Liver (tissue), 9 donors: ENCODE data around the gene CMIP. TPM values are rescaled to one million over a fixed set of nuclear protein-coding genes. Genes with fewer than 3 reads are reported as not detected.

Source experiments
- DNase-seq: peaks from one replicate; pipeline ENCODE4 v3.0.0-alpha.2; 2017; ENCODE audit warnings: low spot score
- H3K27ac ChIP-seq, 2 donors: one replicate each; pipeline ENCODE4 v1.7.0; 2013; ENCODE audit warnings: inconsistent platforms in 2 of 2, low read length in 2 of 2, control low read depth in 1 of 2, low read depth in 1 of 2, mild to moderate bottlenecking in 1 of 2
- H3K27me3 ChIP-seq, 4 donors: one replicate each; pipeline versions ENCODE4 v1.6.1 to v1.7.0; 2013; ENCODE audit warnings: low read length in 3 of 4, inconsistent platforms in 1 of 4, mild to moderate bottlenecking in 1 of 4, moderate library complexity in 1 of 4; ENCODE audit not compliant: control insufficient read depth in 4 of 4, insufficient read depth in 4 of 4
- H3K36me3 ChIP-seq, 4 donors: one replicate each; pipeline versions ENCODE4 v1.6.1 to v1.7.0; 2013; ENCODE audit warnings: low read length in 3 of 4, mild to moderate bottlenecking in 3 of 4, low read depth in 1 of 4, moderate library complexity in 1 of 4; ENCODE audit not compliant: control insufficient read depth in 4 of 4, insufficient read depth in 3 of 4
- H3K4me1 ChIP-seq, 4 donors: one replicate each; pipeline versions ENCODE4 v1.6.1 to v1.7.0; 2013; ENCODE audit warnings: low read length in 3 of 4, mild to moderate bottlenecking in 3 of 4, moderate library complexity in 1 of 4; ENCODE audit not compliant: control insufficient read depth in 4 of 4, insufficient read depth in 4 of 4
- H3K4me3 ChIP-seq, 3 donors: one replicate each; pipeline versions ENCODE4 v1.6.1 to v1.7.0; 2013; ENCODE audit warnings: low read length in 3 of 3, control low read depth in 1 of 3, low read depth in 1 of 3, mild to moderate bottlenecking in 1 of 3
- H3K9ac ChIP-seq, 2 donors: one replicate each; pipeline ENCODE4 v1.7.0; 2013; ENCODE audit warnings: low read length in 2 of 2, mild to moderate bottlenecking in 2 of 2, moderate library complexity in 2 of 2, control low read depth in 1 of 2, low read depth in 1 of 2
- H3K9me3 ChIP-seq, 4 donors: one replicate each; pipeline versions ENCODE4 v1.6.1 to v1.7.0; 2013; ENCODE audit warnings: low read length in 3 of 4; ENCODE audit not compliant: control insufficient read depth in 4 of 4
- CTCF ChIP-seq: fragments of 150-350 bp; IDR thresholded peaks from 2 replicates; pipeline ENCODE4 v1.5.1; 2017; ENCODE audit warnings: improper control_type of control experiment, low read depth, low read length; ENCODE audit not compliant: missing input control
- EGR1 ChIP-seq, 2 donors: IDR thresholded peaks; 2 replicates each; pipeline ENCODE4 v1.6.1; 2016 to 2018; ENCODE audit warnings: antibody characterized with exemption in 2 of 2, low read depth in 2 of 2
- FOXA1 ChIP-seq: IDR thresholded peaks from 2 replicates; pipeline ENCODE4 v1.6.1; 2016; ENCODE audit warnings: antibody characterized with exemption
- FOXA2 ChIP-seq: IDR thresholded peaks from 2 replicates; pipeline ENCODE4 v1.6.1; 2016; ENCODE audit warnings: antibody characterized with exemption
- GABPA ChIP-seq, 2 donors: IDR thresholded peaks in 1 of 2; conservative IDR thresholded peaks in 1 of 2; 2 replicates each; pipeline ENCODE4 v1.6.1; 2016; ENCODE audit warnings: antibody characterized with exemption in 2 of 2, mild to moderate bottlenecking in 1 of 2, moderate library complexity in 1 of 2
- HNF4A ChIP-seq, 2 donors: conservative IDR thresholded peaks; 2 replicates each; pipeline ENCODE4 v1.6.1; 2016; ENCODE audit warnings: antibody characterized with exemption in 2 of 2, mild to moderate bottlenecking in 2 of 2
- HNF4G ChIP-seq: IDR thresholded peaks from 2 replicates; pipeline ENCODE4 v1.6.1; 2016; ENCODE audit warnings: antibody characterized with exemption
- JUND ChIP-seq, 2 donors: IDR thresholded peaks; 2 replicates each; pipeline ENCODE4 v1.6.1; 2016; ENCODE audit warnings: antibody characterized with exemption in 2 of 2
- MAX ChIP-seq: IDR thresholded peaks from 2 replicates; pipeline ENCODE4 v1.6.1; 2016; ENCODE audit warnings: antibody characterized with exemption
- NR2F2 ChIP-seq: IDR thresholded peaks from 2 replicates; pipeline ENCODE4 v1.6.1; 2016; ENCODE audit warnings: antibody characterized with exemption
- RAD21 ChIP-seq, 2 donors: IDR thresholded peaks; 2 replicates each; pipeline ENCODE4 v1.6.1; 2016; ENCODE audit warnings: antibody characterized with exemption in 2 of 2, mild to moderate bottlenecking in 2 of 2
- SP1 ChIP-seq: IDR thresholded peaks from 2 replicates; pipeline ENCODE4 v1.6.1; 2018; ENCODE audit warnings: antibody characterized with exemption, mild to moderate bottlenecking
- YY1 ChIP-seq: IDR thresholded peaks from 2 replicates; pipeline ENCODE4 v1.6.1; 2016; ENCODE audit warnings: antibody characterized with exemption, mild to moderate bottlenecking
- WGBS: extraction: QIAGEN DNeasy Blood & Tissue Kit; methylation state at CpG from one replicate; pipeline ENCODE4 v1.1.7; 2013; 5-methylcytosine and 5-hydroxymethylcytosine counted together
- polyA plus RNA-seq, 2 donors: library from polyadenylated mRNA; stranded (reverse) in 1 of 2; unstranded in 1 of 2; fragments of 200-250 nt in 1 of 2; fragments of >200 nt in 1 of 2; fragmentation: Nextera tagmentation in 1 of 2; extraction: Ambion mirVana in 1 of 2; gene quantifications; one replicate each; pipeline versions ENCODE4 v1.2.1 to v1.2.3, GENCODE V29; 2013 to 2015
- total RNA-seq, 2 donors: library from RNA; depleted of rRNA; stranded (reverse); fragments of >200 nt; gene quantifications; one replicate each; pipeline ENCODE4 v1.2.3, GENCODE V29; 2014
- TF ChIP-seq, protein P1 (sequence below): IDR thresholded peaks from 2 replicates; pipeline ENCODE4 v1.6.1; 2016; ENCODE audit warnings: antibody characterized with exemption
- TF ChIP-seq, protein P2 (sequence below): IDR thresholded peaks from 2 replicates; pipeline ENCODE4 v1.6.1; 2016; ENCODE audit warnings: antibody characterized with exemption
- TF ChIP-seq, protein P3 (sequence below): IDR thresholded peaks from 2 replicates; pipeline ENCODE4 v1.6.1; 2016; ENCODE audit warnings: antibody characterized with exemption, mild to moderate bottlenecking
- donor health status: healthy.
- donor health status: healthy.
- donor health status: healthy.
- donor health status: healthy.
- donor health status: healthy.

Gene CMIP
- total and polyA plus RNA-seq, 4 donors: 1.7 to 15.6 (median 10.1) TPM

- no peaks in the 10 kb centered on the region for H3K27me3 ChIP-seq
- no peak for DNase-seq
- H3K36me3 ChIP-seq: no peaks in the 10 kb centered on the region
- H3K9me3 ChIP-seq: no peaks in the 10 kb centered on the region
- TF ChIP-seq GABPA (IDR thresholded peaks at IDR 0.05 in 1 of 2, conservative IDR thresholded peaks at IDR 0.05 in 1 of 2) (no peak), NR2F2 (peak; percentile 57)
- H3K27ac ChIP-seq: no peak overlapping the region
- peaks cover 13 to 35% (median 29%) of the 10 kb centered on the region in 4 donors for H3K4me1 ChIP-seq
- WGBS: 89% methylated on average over 8 of the region's 8 CpGs
- no peak overlapping the region for H3K4me3 ChIP-seq
- H3K9ac ChIP-seq: no peak overlapping the region
These were observed 194.7 kb downstream of the CMIP start for GRCh38 chr16:81639348-81639747.

- Histone ChIP-seq H3K9me3 (no peaks in the 10 kb centered on the region), H3K27me3 (no peaks in the 10 kb centered on the region), H3K4me1 (peaks cover 6 to 28% (median 21%) of the 10 kb centered on the region in 4 donors), H3K27ac (no peak overlapping the region), H3K9ac (no peak overlapping the region), H3K36me3 (no peaks in the 10 kb centered on the region), H3K4me3 (no peak overlapping the region)
- 92% methylated on average over 16 of the region's 16 CpGs for WGBS
- no peak for DNase-seq
- TF ChIP-seq FOXA2: no peak
- TF ChIP-seq, protein P1, sequence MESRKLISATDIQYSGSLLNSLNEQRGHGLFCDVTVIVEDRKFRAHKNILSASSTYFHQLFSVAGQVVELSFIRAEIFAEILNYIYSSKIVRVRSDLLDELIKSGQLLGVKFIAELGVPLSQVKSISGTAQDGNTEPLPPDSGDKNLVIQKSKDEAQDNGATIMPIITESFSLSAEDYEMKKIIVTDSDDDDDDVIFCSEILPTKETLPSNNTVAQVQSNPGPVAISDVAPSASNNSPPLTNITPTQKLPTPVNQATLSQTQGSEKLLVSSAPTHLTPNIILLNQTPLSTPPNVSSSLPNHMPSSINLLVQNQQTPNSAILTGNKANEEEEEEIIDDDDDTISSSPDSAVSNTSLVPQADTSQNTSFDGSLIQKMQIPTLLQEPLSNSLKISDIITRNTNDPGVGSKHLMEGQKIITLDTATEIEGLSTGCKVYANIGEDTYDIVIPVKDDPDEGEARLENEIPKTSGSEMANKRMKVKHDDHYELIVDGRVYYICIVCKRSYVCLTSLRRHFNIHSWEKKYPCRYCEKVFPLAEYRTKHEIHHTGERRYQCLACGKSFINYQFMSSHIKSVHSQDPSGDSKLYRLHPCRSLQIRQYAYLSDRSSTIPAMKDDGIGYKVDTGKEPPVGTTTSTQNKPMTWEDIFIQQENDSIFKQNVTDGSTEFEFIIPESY: no peak
- TF ChIP-seq EGR1 (IDR thresholded peaks at IDR 0.05; ENCODE audit: low read depth in 2 of 2): no peak
- no peak for TF ChIP-seq MAX
- no peak for TF ChIP-seq NR2F2
- no peak for TF ChIP-seq SP1
- TF ChIP-seq JUND (IDR thresholded peaks at IDR 0.05): no peak
These were observed 195.5 kb downstream of the CMIP start for GRCh38 chr16:81639931-81640680.

- DNase-seq: no peak
- TF ChIP-seq, protein P2, sequence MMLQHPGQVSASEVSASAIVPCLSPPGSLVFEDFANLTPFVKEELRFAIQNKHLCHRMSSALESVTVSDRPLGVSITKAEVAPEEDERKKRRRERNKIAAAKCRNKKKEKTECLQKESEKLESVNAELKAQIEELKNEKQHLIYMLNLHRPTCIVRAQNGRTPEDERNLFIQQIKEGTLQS: no peak
- TF ChIP-seq NR2F2 (no peak), CTCF (no peak), YY1 (no peak), SP1 (no peak), HNF4A (conservative IDR thresholded peaks at IDR 0.05) (no peak), FOXA1 (no peak), RAD21 (IDR thresholded peaks at IDR 0.05) (no peak), HNF4G (no peak), JUND (IDR thresholded peaks at IDR 0.05) (no peak), GABPA (IDR thresholded peaks at IDR 0.05 in 1 of 2, conservative IDR thresholded peaks at IDR 0.05 in 1 of 2) (no peak), MAX (no peak), FOXA2 (no peak)
- TF ChIP-seq, protein P1: no peak
- TF ChIP-seq, protein P3, sequence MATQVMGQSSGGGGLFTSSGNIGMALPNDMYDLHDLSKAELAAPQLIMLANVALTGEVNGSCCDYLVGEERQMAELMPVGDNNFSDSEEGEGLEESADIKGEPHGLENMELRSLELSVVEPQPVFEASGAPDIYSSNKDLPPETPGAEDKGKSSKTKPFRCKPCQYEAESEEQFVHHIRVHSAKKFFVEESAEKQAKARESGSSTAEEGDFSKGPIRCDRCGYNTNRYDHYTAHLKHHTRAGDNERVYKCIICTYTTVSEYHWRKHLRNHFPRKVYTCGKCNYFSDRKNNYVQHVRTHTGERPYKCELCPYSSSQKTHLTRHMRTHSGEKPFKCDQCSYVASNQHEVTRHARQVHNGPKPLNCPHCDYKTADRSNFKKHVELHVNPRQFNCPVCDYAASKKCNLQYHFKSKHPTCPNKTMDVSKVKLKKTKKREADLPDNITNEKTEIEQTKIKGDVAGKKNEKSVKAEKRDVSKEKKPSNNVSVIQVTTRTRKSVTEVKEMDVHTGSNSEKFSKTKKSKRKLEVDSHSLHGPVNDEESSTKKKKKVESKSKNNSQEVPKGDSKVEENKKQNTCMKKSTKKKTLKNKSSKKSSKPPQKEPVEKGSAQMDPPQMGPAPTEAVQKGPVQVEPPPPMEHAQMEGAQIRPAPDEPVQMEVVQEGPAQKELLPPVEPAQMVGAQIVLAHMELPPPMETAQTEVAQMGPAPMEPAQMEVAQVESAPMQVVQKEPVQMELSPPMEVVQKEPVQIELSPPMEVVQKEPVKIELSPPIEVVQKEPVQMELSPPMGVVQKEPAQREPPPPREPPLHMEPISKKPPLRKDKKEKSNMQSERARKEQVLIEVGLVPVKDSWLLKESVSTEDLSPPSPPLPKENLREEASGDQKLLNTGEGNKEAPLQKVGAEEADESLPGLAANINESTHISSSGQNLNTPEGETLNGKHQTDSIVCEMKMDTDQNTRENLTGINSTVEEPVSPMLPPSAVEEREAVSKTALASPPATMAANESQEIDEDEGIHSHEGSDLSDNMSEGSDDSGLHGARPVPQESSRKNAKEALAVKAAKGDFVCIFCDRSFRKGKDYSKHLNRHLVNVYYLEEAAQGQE: no peak
- peaks cover 4 to 22% (median 16%) of the 10 kb centered on the region in 4 donors for H3K4me1 ChIP-seq
- no peaks in the 10 kb centered on the region for H3K27me3 ChIP-seq
- WGBS: 93% methylated on average over 7 of the region's 7 CpGs
- H3K9me3 ChIP-seq: no peaks in the 10 kb centered on the region
- H3K9ac ChIP-seq: no peak overlapping the region
- H3K4me3 ChIP-seq: no peak overlapping the region
- peaks cover 0 to 3% (median 0%) of the 10 kb centered on the region in 4 donors for H3K36me3 ChIP-seq
- H3K27ac ChIP-seq: no peak overlapping the region
These were observed 196.1 kb downstream of the CMIP start for GRCh38 chr16:81640681-81641070.
